Lower leg skin (tissue), 4 donors: Measurements from ENCODE around the gene MT1G. TPM values are rescaled to one million over a fixed set of nuclear protein-coding genes. Genes with fewer than 3 reads are reported as not detected.

Experiments
- DNase-seq, 2 donors: peaks; one replicate each; pipeline ENCODE4 v3.0.0-alpha.2; 2019; ENCODE audit warnings: low spot score in 2 of 2
- H3K4me3 ChIP-seq: fragments of 200-600 bp; sonication (generic); 2 replicates; pipeline ENCODE4 v1.5.1; 2017; ENCODE audit warnings: mild to moderate bottlenecking, low read depth; ENCODE audit not compliant: poor library complexity, severe bottlenecking
- POLR2A ChIP-seq, 2 donors: fragments of 450-650 bp; IDR thresholded peaks; one replicate each; pipeline ENCODE4 v1.6.1; 2016 to 2017; ENCODE audit warnings: antibody characterized with exemption in 2 of 2, mild to moderate bottlenecking in 1 of 2, moderate library complexity in 1 of 2
- WGBS, 2 donors: methylation state at CpG; one replicate each; pipeline ENCODE4 v1.1.5; 2018; 5-methylcytosine and 5-hydroxymethylcytosine counted together
- intact Hi-C: fragments of 100-400 bp; cut with DNase I; formaldehyde crosslinking; loops from one replicate; pipeline ENCODE4 v1.15.0; 2023; ENCODE audit warnings: low total_unique reads
- total RNA-seq, 4 donors: library from RNA; depleted of rRNA; stranded (reverse); fragments of >200 nt; gene quantifications; one replicate each; pipeline ENCODE4 v1.1.0, GENCODE V29; 2016
- TF ChIP-seq, protein P1 (sequence below), 3 donors: fragments of 450-650 bp; IDR thresholded peaks; one replicate each; pipeline ENCODE4 v1.5.1; 2016; ENCODE audit warnings: antibody characterized with exemption in 3 of 3, mild to moderate bottlenecking in 3 of 3, moderate library complexity in 2 of 3

The MT1G gene
- total RNA-seq, 4 donors from 2014 or later = 5.6 to 46.4 (median 37.8) TPM; not detected in 1

DNA sequence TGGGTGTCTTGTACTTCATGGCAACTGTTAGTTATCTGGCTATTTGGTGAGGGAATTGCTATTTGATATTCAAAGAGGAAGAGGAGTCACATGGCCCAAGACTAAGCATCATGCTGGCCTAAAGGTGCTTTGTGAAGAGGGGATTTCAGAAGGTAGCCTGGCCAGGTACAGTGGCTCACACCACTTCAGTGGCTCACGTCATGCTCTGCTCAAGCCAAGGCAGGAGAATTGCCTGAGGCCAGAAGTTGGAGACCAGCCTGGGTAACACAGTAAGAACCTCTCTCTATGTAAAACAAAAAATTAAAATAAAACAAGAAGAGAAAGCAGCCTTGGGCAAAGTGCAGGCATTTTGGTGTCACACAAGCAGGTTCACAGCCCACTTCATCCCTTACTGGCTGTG lies 22.6 kb downstream of the MT1G start:
- intact Hi-C loops = no loop called here
- TF ChIP-seq POLR2A (IDR thresholded peaks at IDR 0.05) = no peak
- TF ChIP-seq, protein P1, sequence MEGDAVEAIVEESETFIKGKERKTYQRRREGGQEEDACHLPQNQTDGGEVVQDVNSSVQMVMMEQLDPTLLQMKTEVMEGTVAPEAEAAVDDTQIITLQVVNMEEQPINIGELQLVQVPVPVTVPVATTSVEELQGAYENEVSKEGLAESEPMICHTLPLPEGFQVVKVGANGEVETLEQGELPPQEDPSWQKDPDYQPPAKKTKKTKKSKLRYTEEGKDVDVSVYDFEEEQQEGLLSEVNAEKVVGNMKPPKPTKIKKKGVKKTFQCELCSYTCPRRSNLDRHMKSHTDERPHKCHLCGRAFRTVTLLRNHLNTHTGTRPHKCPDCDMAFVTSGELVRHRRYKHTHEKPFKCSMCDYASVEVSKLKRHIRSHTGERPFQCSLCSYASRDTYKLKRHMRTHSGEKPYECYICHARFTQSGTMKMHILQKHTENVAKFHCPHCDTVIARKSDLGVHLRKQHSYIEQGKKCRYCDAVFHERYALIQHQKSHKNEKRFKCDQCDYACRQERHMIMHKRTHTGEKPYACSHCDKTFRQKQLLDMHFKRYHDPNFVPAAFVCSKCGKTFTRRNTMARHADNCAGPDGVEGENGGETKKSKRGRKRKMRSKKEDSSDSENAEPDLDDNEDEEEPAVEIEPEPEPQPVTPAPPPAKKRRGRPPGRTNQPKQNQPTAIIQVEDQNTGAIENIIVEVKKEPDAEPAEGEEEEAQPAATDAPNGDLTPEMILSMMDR (IDR thresholded peaks at IDR 0.05) = no peak
- no peak for DNase-seq
- 67 to 70% methylated on average over 1 of the region's 1 CpG for WGBS, 2 donors
- no peak overlapping the region for H3K4me3 ChIP-seq

DNA sequence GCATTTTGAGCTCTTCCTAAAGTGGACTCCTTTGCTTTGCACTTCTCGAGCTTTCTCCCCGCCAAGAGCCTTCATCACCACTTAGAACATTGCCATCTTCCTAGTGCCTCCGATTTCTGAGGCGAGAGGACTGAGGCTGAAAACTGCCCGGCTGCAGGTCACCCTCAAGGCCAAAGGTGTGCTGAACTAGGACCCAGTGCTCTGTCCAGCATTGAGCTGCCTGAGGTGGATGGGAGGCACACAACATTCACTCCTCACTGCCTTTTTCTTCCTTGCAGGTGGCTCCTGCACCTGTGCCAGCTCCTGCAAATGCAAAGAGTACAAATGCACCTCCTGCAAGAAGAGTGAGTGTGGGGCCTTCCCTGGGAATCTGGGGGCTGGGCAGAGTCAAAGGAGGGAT lies 24.0 kb downstream of the MT1G start:
- no peak for DNase-seq
- no peak for TF ChIP-seq POLR2A (IDR thresholded peaks at IDR 0.05)
- TF ChIP-seq, protein P1 (IDR thresholded peaks at IDR 0.05) = no peak

DNA sequence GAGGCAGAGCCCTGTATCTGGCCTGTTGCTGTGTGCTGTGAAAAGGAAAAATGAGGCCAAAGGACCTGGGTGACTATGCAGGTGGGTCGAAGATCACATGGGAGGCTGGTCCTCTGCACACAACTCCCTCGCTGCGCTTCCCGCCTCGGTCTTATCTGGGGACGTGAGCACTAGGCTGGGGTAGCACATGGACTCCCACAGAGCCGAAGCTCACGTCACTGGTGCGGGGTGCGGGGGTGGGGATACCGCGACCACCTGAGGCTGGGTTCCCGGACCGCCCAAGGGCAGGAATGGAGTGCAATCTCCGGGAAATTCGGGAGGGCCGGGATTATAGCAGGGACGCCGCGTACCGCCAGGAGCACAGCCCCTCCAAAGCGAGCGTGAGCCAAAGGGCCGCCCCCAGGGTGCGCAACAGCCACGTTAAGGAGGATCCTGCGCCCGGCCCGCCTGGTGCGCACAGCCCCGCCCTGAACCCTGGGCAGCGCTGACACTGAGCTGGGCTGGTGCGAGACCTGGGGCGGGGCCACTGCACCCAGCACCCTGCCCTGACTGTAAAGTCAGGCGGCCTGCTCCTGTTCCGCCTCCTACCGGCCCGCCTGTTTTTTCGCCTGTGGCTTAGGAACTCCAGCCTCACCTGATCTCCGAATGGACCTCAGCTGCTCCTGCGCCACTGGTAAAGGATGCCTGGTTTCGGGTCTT lies 24.6 kb downstream of the MT1G start:
- intact Hi-C loops = no loop called here
- no peak overlapping the region for H3K4me3 ChIP-seq
- peak; percentile 62 to 95 for DNase-seq
- 13 to 22% methylated on average over 19 to 41 of the region's 42 CpGs for WGBS, 2 donors
- TF ChIP-seq, protein P1 (IDR thresholded peaks at IDR 0.05) = no peak
- TF ChIP-seq POLR2A (IDR thresholded peaks at IDR 0.05) = no peak

More for the DNA sequence above, 24.0 kb downstream of the MT1G start:
- no peak overlapping the region for H3K4me3 ChIP-seq
- intact Hi-C loops = no loop called here
- WGBS, 2 donors = 70 to 77% methylated on average over 5 of the region's 5 CpGs

DNA sequence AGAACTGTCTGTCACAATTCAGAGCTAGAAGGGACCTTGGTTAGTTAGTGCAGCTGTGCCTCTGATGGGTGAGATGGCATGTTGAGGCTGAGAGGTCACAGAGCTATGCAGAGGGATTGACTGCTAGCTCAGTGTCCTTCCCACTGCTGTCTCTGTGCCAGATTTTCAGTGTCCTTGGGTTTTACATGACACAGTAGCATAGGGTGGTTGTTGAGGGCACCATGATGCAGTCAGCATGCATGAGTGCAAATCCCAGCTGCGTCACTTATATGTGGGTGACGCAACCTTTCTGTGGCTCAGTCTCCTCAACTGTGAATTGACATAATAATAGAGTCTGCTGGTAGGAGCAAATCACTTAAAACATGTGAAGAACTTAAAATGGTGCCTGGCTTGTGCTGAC lies 26.7 kb downstream of the MT1G start:
- 70 to 85% methylated on average over 2 of the region's 2 CpGs for WGBS, 2 donors
- TF ChIP-seq POLR2A (IDR thresholded peaks at IDR 0.05) = no peak
- TF ChIP-seq, protein P1 (IDR thresholded peaks at IDR 0.05) = no peak
- no peak overlapping the region for H3K4me3 ChIP-seq
- intact Hi-C loops = no loop called here
- no peak for DNase-seq

DNA sequence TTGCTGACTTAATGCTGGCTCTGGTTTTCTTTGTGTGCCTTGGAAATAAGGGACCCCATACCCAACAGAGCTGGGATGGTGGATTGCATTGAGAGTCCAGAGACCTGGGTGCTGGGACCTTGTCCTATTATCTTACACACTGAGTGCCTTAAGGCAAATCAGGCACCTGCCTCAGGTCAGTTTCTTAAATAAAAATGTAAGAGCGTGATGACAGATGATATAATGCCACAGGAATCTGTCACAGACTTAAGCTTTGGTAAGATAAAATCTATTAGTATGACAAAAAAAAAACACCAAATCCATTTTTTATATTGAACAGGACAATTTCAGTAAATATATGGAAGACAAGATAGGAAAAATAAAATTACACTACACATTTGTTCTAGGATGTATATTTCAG lies 27.8 kb downstream of the MT1G start:
- TF ChIP-seq, protein P1 (IDR thresholded peaks at IDR 0.05) = no peak
- no peak for TF ChIP-seq POLR2A (IDR thresholded peaks at IDR 0.05)
- H3K4me3 ChIP-seq = no peak overlapping the region
- intact Hi-C loops = no loop called here
- WGBS, 2 donors = 93 to 94% methylated on average over 1 of the region's 1 CpG
- no peak for DNase-seq

DNA sequence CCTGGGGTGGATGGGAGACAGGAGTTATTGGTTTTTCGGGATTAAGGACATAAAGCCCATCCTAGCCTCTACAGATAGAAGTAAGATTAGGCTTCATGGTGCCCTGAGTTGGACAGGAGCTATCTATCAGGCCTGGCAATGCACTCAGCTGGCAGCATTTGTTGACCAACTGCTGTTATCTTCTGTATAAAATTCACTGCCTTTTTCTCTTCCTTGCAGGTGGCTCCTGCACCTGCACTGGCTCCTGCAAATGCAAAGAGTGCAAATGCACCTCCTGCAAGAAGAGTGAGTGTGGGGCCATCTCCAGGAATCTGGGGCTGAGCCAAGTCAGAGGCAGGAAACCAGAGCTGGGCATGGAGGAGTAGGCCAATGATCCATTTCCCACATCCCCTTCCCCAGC lies 28.8 kb downstream of the MT1G start:
- intact Hi-C loops = no loop called here
- TF ChIP-seq, protein P1 (IDR thresholded peaks at IDR 0.05) = no peak
- no peak for TF ChIP-seq POLR2A (IDR thresholded peaks at IDR 0.05)
- H3K4me3 ChIP-seq = no peak overlapping the region
- 80 to 93% methylated on average over 1 of the region's 1 CpG for WGBS, 2 donors
- DNase-seq = no peak
